ENCODE data around the gene COL27A1.

DNA sequence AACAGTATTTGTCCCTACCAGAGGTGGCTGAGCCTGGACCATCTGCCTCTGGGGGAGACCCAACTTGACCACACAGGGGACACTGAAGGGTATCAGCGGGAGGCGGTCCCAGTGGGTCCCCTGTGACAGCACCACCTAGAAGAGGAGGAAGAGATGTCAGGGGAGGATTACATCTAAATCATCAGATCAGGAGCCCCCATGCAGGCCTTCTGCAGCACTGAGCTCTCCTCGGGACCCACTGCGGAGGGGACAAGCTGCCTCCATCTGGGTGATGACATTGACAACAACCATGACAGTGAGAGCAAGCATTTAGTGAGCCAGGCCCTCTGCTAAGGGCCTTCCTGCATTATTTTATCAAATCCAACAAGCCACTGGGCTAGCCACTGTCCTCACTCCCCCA is 186.7 kb downstream of the COL27A1 start:
- TF ChIP-seq POLR2A (IDR thresholded peaks at IDR 0.05; ENCODE audit: low read depth, low read length) (no peak), POLR2AphosphoS5 (IDR thresholded peaks at IDR 0.05; ENCODE audit: low read depth, low read length) (no peak), TAF1 (IDR thresholded peaks at IDR 0.05; ENCODE audit: borderline replicate concordance, low read depth, low read length) (no peak)

Data from GM12892 (cell line).